GM18519 (cell line): ENCODE data around the gene C18orf54.
A peak's percentile ranks its signal among the peaks of the same experiment; 100 is the strongest.
"Not testable (repeated sequence)": the region's sequence is repeated elsewhere in the genome, so short reads cannot be mapped to it uniquely, and the experiment has no call there.

Source experiments
- ATAC-seq: cut with Tn5 transposase; IDR thresholded peaks from one replicate; pipeline ENCODE4 v1.9.1; 2021; ENCODE audit warnings: mild to moderate bottlenecking, moderate library complexity; ENCODE audit not compliant: unreplicated experiment, low FRiP score

The C18orf54 gene

GRCh38 chr18:54386800-54387495, 29.2 kb downstream of the C18orf54 start:
- not testable (repeated sequence) for ATAC-seq

- no peak for ATAC-seq
Observed at GRCh38 chr18:54387631-54388030, 29.9 kb downstream of the C18orf54 start.

DNA sequence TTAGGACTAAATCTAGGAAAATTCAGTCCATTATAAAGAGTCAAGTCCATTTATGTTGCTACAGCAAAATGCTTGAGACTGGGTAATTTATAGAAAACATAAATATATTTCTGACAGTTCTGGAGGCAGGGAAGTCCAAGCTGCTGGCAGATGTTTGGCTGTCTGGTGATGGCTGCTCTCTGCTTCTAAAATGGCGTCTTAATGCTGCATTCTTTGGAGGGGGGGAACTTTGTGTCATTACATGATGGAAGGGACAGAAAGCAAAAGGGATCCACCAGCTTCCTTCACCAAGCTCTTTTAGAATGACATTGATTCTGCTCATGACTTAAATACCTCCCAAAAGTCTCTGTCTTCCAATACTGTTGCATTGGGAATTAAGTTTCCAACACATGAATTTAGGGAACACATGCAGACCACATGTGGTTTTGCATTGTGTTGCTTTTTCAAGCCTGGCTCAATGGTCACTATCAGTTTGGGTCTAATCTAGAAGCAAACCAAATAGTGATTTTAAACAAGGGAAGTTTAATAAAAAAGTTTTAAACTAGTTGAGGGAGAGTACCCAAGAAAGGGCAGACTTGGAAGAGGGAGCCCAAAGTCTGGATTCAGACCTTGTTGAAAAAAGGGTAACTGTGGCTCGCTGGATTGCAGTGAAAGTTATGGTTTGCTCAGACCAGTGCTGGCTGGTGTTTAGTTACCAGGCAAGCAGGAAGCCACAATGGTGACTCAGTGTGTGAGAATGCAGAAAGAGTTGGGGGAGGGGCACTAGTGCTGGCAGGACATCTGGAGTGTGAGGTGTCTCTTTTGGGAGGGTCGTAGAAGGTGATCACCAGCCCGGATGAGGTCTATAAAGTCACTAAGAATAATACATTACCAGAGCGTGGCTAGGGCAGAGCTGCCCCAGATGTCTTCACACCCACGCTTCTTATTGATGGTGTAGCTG, 30.8 kb downstream of the C18orf54 start:
- ATAC-seq = peak; percentile 77

DNA sequence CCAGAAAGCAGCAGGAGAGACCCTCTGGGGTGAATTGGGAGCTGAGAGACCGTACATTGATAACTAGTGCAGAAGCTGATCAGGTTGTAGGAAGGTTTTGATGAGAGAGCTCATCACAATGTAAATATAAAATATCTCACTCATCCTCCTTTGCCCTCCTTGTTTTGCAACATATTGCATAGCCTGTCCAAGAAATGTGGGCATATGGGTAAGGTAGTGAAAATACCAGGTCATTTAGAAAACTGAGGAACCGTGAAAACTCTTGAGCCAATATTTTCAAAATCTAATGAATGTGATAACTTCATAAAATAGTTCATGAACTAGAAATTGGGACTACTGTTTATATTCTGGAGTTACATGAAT, 31.4 kb downstream of the C18orf54 start:
- no peak for ATAC-seq

DNA sequence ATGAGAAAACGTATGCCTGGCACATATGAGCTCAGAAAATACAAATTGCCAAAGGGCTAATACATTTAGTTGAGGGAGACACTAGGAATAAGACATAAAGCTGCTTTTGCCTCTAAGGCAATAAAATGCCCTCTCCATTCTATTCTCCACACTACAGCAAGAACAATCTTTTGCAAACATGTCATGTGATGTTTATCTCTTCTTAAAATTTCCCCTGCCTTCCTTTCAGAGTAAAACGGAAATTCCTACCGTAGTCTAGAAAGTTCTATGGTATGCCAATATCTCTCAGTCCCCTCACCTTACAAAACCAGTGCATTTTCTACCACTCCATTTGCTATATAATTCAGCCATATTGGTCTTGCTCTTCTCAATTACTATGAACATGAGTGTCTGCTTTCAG, 33.1 kb downstream of the C18orf54 start:
- no peak for ATAC-seq

DNA sequence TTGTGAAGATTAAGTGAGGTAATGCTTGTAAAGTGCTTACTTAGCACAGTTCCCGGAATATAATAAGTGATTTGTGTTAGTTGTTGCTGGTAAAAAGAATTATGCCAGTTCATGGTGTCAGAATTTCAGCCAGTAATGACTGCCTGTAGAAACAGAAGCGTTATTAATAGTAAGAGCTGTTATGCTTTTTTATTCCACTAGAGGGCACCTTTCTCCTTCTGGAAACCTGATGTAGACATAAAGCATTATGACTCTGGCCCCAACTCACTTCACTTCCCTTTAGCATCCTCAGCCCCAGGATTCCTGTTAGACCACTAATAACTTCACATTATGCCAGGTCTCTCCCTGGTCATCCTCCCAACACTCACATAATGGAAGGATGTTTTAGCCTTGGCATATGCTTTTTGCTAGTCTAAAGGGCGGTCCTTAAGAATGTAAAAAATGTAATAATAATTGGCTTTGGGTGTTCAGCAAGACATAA, 34.9 kb downstream of the C18orf54 start:
- peak; percentile 68 for ATAC-seq

DNA sequence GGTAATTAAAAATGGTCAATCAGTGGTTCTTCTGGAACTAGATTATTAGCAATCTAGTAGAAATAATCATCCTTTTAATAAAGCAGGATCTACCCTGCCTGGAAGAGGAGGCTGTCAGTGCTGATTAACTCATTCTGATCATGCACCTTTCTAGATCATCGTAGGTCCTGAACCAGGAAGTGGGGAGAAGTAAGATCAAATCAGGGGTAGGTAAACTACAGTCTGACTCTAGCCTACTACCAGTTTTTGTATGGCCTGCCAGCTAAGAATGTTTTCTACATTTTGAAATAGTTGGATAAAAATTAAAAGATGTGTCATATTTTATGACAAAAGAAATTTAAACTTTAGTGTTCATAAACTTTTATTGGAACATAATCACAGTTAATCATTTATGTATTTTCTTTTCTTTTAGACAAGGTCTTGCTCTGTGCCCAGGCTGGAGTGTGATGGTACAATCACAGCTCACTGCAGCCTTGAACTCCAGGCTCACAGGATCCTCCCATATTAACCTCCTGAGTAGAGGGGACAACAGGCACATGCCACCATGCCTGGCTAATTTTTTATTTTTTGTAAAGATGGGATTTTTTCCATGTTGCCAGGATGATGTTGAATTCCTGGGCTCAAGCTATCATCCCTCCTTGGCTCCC, 36.1 kb downstream of the C18orf54 start:
- no peak for ATAC-seq

- ATAC-seq = no peak
Observed at GRCh38 chr18:54396760-54397159, 39.1 kb downstream of the C18orf54 start.

DNA sequence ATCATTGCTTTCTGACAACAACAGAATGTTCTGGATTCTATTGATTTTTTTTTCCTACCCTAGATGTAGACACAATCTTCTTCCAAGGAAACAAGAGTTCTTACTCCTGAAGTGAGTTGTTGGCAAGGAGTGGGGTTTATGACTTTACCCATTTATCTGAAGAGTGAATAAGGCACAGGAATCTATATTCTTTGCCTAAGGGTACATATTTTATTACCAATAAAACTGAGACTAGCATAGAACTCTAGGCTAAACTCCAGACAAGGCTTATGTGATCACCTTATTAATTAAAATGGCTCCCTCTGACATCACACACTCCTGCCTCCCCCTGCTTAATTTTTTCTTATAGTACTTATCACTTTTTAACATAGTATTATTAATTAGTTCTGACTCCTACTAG, 47.6 kb downstream of the C18orf54 start:
- ATAC-seq = no peak

GRCh38 chr18:54411781-54412180, 54.1 kb downstream of the C18orf54 start:
- no peak for ATAC-seq

- ATAC-seq = no peak
Observed at GRCh38 chr18:54415086-54415485, 57.4 kb downstream of the C18orf54 start.

DNA sequence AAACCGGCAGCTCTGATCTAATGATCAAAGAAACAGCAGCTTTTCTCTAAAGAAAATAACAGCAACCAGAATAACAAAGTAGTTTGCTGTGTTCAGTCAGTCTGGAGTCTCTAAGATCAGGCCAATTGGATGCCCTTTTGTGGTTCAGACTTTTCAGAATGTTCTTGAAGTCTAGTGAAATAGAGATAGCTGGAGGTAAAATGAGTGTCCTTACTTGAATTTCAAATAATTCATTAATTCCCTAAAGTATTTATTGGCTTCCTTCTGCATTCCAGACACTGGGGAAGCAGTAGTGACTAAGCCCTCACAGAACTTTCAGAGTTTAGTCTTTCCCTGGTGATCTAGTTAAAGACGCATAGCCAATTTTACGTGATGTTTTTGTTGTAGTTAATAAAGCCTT, 58.7 kb downstream of the C18orf54 start:
- no peak for ATAC-seq

- no peak for ATAC-seq
Observed at GRCh38 chr18:54423831-54424230, 66.1 kb downstream of the C18orf54 start.

DNA sequence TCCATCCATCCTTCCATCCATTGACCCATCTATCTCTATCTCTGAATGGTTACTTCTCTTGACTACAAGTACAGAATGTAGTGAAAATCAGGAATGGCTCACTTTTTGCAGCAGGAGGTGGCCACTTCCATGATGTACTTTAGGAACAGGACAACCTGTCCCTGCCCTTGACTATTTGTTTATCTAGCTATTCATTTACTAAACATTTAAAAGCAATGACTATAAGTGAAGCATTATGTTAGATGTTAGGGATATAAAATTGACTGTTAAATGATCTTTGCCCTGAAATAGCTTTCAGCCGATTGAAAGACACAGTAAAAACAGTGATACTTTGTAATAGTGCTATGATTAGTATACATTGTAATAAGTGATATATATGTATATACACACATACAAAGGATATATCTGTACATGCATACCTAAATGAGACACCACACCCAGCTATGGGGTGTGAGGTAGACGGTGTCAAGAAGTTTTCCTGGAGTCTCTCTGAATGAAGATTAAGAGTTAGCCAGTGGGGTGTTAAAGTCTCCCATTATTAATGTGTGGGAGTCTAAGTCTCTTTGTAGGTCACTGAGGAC, 68.5 kb downstream of the C18orf54 start:
- no peak for ATAC-seq
